HepG2 (cell line): ENCODE measurements around the gene UBE3D.

Experiments
- EZH2 ChIP-seq: conservative IDR thresholded peaks from 2 replicates; pipeline ENCODE4 v1.6.1; 2012; ENCODE audit warnings: mild to moderate bottlenecking, low read depth, low read length, moderate library complexity
- GABPA ChIP-seq, 2 experiments: IDR thresholded peaks; 2 replicates each; pipeline ENCODE4 v1.6.1; 2011 to 2016; ENCODE audit warnings: low read depth in 2 of 2, low read length in 1 of 2, missing biosample characterization in 1 of 2, missing genetic modification characterization in 1 of 2
- JUND ChIP-seq: sonication (generic); formaldehyde crosslinking; IDR thresholded peaks from 2 replicates; pipeline ENCODE4 v1.8.0; 2022; ENCODE audit warnings: mild to moderate bottlenecking, missing genetic modification reagents
- RBM22 ChIP-seq: fragments of 200-400 bp; formaldehyde crosslinking; optimal IDR thresholded peaks from 2 replicates; pipeline ENCODE3; 2017; ENCODE audit warnings: mild to moderate bottlenecking, low read length, moderate library complexity
- SOX6 ChIP-seq, 2 experiments: fragments of 450-650 bp in 1 of 2; sonication (generic) in 1 of 2; formaldehyde crosslinking in 1 of 2; IDR thresholded peaks; 2 replicates each; pipeline versions ENCODE4 v1.4.0 to v1.6.1; 2017 to 2020; ENCODE audit warnings: antibody characterized with exemption in 1 of 2, mild to moderate bottlenecking in 1 of 2, missing genetic modification reagents in 1 of 2
- SYNCRIP ChIP-seq: fragments of 200-400 bp; formaldehyde crosslinking; IDR thresholded peaks from 2 replicates; pipeline ENCODE4 v1.6.1; 2018; ENCODE audit warnings: mild to moderate bottlenecking, low read depth, low read length; ENCODE audit not compliant: insufficient read depth
- TCF7 ChIP-seq: sonication (generic); IDR thresholded peaks from 2 replicates; pipeline ENCODE4 v1.6.1; 2016; ENCODE audit warnings: antibody characterized with exemption, low read depth
- ZBTB7A ChIP-seq: sonication (generic); formaldehyde crosslinking; IDR thresholded peaks from 2 replicates; pipeline ENCODE4 v1.8.0; 2022; ENCODE audit warnings: mild to moderate bottlenecking, missing genetic modification reagents
- ZKSCAN8 ChIP-seq: IDR thresholded peaks from 2 replicates; pipeline ENCODE4 v1.6.1; 2016; ENCODE audit warnings: borderline replicate concordance, missing genetic modification reagents, missing compliant biosample characterization
- TF ChIP-seq, protein P1 (sequence below), 2 experiments: IDR thresholded peaks; 2 replicates each; pipeline ENCODE4 v1.6.1; 2011 to 2012; ENCODE audit warnings: low read length in 2 of 2, borderline replicate concordance in 1 of 2, low read depth in 1 of 2, mild to moderate bottlenecking in 1 of 2, moderate library complexity in 1 of 2

DNA sequence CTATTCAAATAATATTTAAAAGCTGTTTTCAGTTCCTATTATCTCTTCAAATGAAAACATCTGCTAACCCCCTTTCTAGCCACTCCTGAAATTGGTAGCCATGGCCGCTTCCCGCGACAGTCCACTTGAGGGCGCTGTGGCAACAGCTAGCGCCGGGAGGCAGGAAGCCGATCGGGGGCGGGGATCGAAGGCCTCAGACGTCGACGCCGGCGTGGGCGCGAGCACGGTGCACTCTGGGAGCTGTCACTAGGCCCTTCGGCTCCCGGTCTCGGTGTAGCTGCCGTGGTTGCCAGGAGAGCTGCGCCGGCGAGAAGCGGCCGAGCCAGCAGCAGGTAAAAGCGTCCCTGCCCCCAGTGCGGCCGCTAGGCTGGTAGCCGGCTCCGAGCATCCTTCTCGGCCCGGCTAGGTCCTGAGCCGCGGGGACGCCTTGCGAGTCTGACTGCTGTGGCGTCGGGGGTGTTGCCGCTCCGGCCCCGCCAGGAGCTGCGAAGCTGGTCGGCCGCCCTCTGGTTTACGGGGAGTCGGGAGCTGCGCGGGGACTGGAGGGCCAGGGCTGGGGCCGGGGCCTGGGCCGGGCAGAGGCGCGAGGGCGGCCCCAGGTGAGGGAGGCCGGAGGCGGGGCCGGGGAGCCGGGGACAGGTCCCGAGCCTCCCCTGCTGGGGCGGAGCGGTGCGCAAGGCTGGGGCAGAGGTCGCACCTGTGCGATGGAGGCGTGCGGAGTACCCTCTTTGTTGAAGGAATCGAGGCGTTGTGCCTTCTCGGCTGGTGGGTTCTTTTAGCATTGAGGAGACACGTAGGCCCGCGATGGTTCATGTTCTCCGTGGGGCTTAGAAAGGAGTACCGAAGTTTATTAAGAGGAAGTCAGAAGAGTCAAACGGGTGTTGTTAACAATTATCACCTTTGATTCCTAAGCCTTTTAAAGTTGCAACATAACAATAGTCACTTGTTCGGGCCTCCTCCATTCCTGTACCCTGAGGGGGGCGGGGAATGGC is 2.1 kb upstream of the UBE3D start, which contains the start of gene DOP1A:
- TF ChIP-seq, protein P1, sequence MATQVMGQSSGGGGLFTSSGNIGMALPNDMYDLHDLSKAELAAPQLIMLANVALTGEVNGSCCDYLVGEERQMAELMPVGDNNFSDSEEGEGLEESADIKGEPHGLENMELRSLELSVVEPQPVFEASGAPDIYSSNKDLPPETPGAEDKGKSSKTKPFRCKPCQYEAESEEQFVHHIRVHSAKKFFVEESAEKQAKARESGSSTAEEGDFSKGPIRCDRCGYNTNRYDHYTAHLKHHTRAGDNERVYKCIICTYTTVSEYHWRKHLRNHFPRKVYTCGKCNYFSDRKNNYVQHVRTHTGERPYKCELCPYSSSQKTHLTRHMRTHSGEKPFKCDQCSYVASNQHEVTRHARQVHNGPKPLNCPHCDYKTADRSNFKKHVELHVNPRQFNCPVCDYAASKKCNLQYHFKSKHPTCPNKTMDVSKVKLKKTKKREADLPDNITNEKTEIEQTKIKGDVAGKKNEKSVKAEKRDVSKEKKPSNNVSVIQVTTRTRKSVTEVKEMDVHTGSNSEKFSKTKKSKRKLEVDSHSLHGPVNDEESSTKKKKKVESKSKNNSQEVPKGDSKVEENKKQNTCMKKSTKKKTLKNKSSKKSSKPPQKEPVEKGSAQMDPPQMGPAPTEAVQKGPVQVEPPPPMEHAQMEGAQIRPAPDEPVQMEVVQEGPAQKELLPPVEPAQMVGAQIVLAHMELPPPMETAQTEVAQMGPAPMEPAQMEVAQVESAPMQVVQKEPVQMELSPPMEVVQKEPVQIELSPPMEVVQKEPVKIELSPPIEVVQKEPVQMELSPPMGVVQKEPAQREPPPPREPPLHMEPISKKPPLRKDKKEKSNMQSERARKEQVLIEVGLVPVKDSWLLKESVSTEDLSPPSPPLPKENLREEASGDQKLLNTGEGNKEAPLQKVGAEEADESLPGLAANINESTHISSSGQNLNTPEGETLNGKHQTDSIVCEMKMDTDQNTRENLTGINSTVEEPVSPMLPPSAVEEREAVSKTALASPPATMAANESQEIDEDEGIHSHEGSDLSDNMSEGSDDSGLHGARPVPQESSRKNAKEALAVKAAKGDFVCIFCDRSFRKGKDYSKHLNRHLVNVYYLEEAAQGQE (IDR thresholded peaks at IDR 0.05; ENCODE audit: borderline replicate concordance in 1 of 2, low read depth in 1 of 2, low read length in 2 of 2), result no peak
- TF ChIP-seq ZBTB7A (CRISPR knock-in tag) (peak; percentile 22; the same call in 1 of the 2 replicates), EZH2 (no peak), ZKSCAN8 (CRISPR knock-in tag) (0 out of 2 replicates have a peak, but pooled peaks have one; percentile 44), GABPA (IDR thresholded peaks at IDR 0.05; ENCODE audit: low read depth, low read length) (no peak), GABPA (CRISPR knock-in tag; IDR thresholded peaks at IDR 0.05; ENCODE audit: low read depth) (peak; percentile 39), SYNCRIP (no peak), RBM22 (no peak), JUND (CRISPR knock-in tag) (no peak), TCF7 (no peak), SOX6 (IDR thresholded peaks at IDR 0.05) (no peak), SOX6 (CRISPR knock-in tag; IDR thresholded peaks at IDR 0.05) (peak; percentile 47; the same call in 1 of the 2 replicates)
